IMR-90 (cell line): ENCODE results near the gene CSNK1D. TPM values are rescaled to one million over a fixed set of nuclear protein-coding genes. Genes with fewer than 3 reads are reported as not detected.

Experiments
- ATAC-seq: fragments of 200-7000 bp; cut with Tn5 transposase; 2 replicates; pipeline ENCODE4 v1.9.1; 2020; ENCODE audit warnings: low read depth, mild to moderate bottlenecking, moderate library complexity
- BruUV-seq: library from RNA; stranded (reverse); fragments of 400-500 nt; replicated peaks from 2 replicates; lab custom pipeline; 2021; lab: Mats Ljungman, UMichigan
- CTCF ChIA-PET: fragments of 300-600 bp; formaldehyde crosslinking; extraction: SDS; loops from one replicate; lab custom pipeline; 2021; ENCODE audit warnings: antibody characterized with exemption; lab: Yijun Ruan, JAX
- POLR2A ChIA-PET: fragments of 300-600 bp; sonication (Branson Sonifier 250); formaldehyde crosslinking; loops from one replicate; lab custom pipeline; 2022; ENCODE audit warnings: antibody characterized with exemption; ENCODE audit not compliant: unreplicated experiment; lab: Charles Lee
- DNase-seq: peaks from one replicate; pipeline ENCODE4 v3.0.0; 2013
- H2AFZ ChIP-seq: replicated peaks from 2 replicates; pipeline ENCODE3; 2013; ENCODE audit warnings: low read length, mild to moderate bottlenecking; ENCODE audit not compliant: poor library complexity
- H2AK5ac ChIP-seq: 2 replicates; pipeline ENCODE4 v1.6.1; 2013; ENCODE audit warnings: low read depth, low read length, inconsistent platforms
- H2AK9ac ChIP-seq: replicated peaks from 2 replicates; pipeline ENCODE3; 2013; ENCODE audit warnings: mild to moderate bottlenecking, low read depth, low read length, moderate library complexity; ENCODE audit not compliant: poor library complexity
- H2BK120ac ChIP-seq: 2 replicates; pipeline ENCODE4 v1.6.1; 2013; ENCODE audit warnings: low read depth, low read length, inconsistent platforms
- H2BK15ac ChIP-seq: 3 replicates; pipeline ENCODE4 v1.6.1; 2013; ENCODE audit warnings: low read depth, low read length, inconsistent platforms
- H2BK20ac ChIP-seq: 2 replicates; pipeline ENCODE4 v1.6.1; 2013; ENCODE audit warnings: low read depth, mild to moderate bottlenecking, inconsistent platforms, low read length, moderate library complexity
- H2BK5ac ChIP-seq: 2 replicates; pipeline ENCODE4 v1.6.1; 2013; ENCODE audit warnings: mild to moderate bottlenecking, low read depth, low read length, inconsistent platforms; ENCODE audit not compliant: poor library complexity, severe bottlenecking
- H3K14ac ChIP-seq: replicated peaks from 2 replicates; pipeline ENCODE4 v1.6.1; 2013; ENCODE audit warnings: low read depth, low read length, inconsistent platforms
- H3K18ac ChIP-seq: 2 replicates; pipeline ENCODE4 v1.6.1; 2013; ENCODE audit warnings: low read depth, low read length, control low read depth
- H3K23ac ChIP-seq: 2 replicates; pipeline ENCODE4 v1.6.1; 2013; ENCODE audit warnings: low read depth, low read length, inconsistent platforms
- H3K27ac ChIP-seq: 2 replicates; pipeline ENCODE4 v1.5.1; 2013; ENCODE audit warnings: mild to moderate bottlenecking, control low read depth, low read length; ENCODE audit not compliant: insufficient read depth
- H3K27me3 ChIP-seq: 2 replicates; pipeline ENCODE4 v1.6.1; 2013; ENCODE audit warnings: low read length; ENCODE audit not compliant: control insufficient read depth, insufficient read depth
- H3K36me3 ChIP-seq: 2 replicates; pipeline ENCODE4 v1.6.1; 2013; ENCODE audit warnings: low read length, mixed read lengths; ENCODE audit not compliant: control insufficient read depth, insufficient read depth
- H3K4ac ChIP-seq: 2 replicates; pipeline ENCODE4 v1.6.1; 2013; ENCODE audit warnings: low read depth, low read length, inconsistent platforms
- H3K4me1 ChIP-seq: 2 replicates; pipeline ENCODE4 v1.6.1; 2013; ENCODE audit warnings: low read length, mixed read lengths; ENCODE audit not compliant: control insufficient read depth, insufficient read depth
- H3K4me2 ChIP-seq: 2 replicates; pipeline ENCODE4 v1.6.1; 2013; ENCODE audit warnings: low read depth, mild to moderate bottlenecking, control low read depth, low read length, moderate library complexity
- H3K4me3 ChIP-seq: 2 replicates; pipeline ENCODE4 v1.5.1; 2013; ENCODE audit warnings: low read depth, mild to moderate bottlenecking, control low read depth, low read length, moderate library complexity; ENCODE audit not compliant: insufficient read depth
- H3K56ac ChIP-seq: 2 replicates; pipeline ENCODE4 v1.6.1; 2013; ENCODE audit warnings: low read length, inconsistent platforms; ENCODE audit not compliant: insufficient read depth; ENCODE audit errors: extremely low read depth
- H3K79me1 ChIP-seq, 2 experiments: 2 replicates each; pipeline ENCODE4 v1.6.1; 2013; ENCODE audit warnings: low read length in 2 of 2, inconsistent platforms in 1 of 2, low read depth in 1 of 2
- H3K9ac ChIP-seq: 2 replicates; pipeline ENCODE4 v1.6.1; 2013; ENCODE audit warnings: low read depth, low read length, control low read depth
- H3K9me1 ChIP-seq: 2 replicates; pipeline ENCODE4 v1.6.1; 2013; ENCODE audit warnings: low read length, inconsistent platforms; ENCODE audit not compliant: insufficient read depth
- H3K9me3 ChIP-seq: 2 replicates; pipeline ENCODE4 v1.6.1; 2013; ENCODE audit warnings: low read length; ENCODE audit not compliant: control insufficient read depth, insufficient read depth
- H4K20me1 ChIP-seq: 2 replicates; pipeline ENCODE4 v1.6.1; 2013; ENCODE audit warnings: low read length, inconsistent platforms; ENCODE audit not compliant: insufficient read depth
- H4K5ac ChIP-seq: 2 replicates; pipeline ENCODE4 v1.6.1; 2013; ENCODE audit warnings: mild to moderate bottlenecking, low read depth, low read length, control low read depth
- H4K8ac ChIP-seq, 2 experiments: 2 replicates each; pipeline ENCODE4 v1.6.1; 2013; ENCODE audit warnings: low read depth in 2 of 2, low read length in 2 of 2, control low read depth in 1 of 2, inconsistent platforms in 1 of 2
- H4K91ac ChIP-seq: 2 replicates; pipeline ENCODE4 v1.6.1; 2013; ENCODE audit warnings: low read depth, low read length, inconsistent platforms; ENCODE audit not compliant: insufficient read depth
- BHLHE40 ChIP-seq: fragments of 150-350 bp; IDR thresholded peaks from 2 replicates; pipeline ENCODE4 v1.6.1; 2016; ENCODE audit warnings: mild to moderate bottlenecking, low read depth, low read length
- CEBPB ChIP-seq: IDR thresholded peaks from 2 replicates; pipeline ENCODE4 v1.6.1; 2012; ENCODE audit warnings: low read depth, low read length, improper control_type of control experiment
- CHD1 ChIP-seq: IDR thresholded peaks from 2 replicates; pipeline ENCODE4 v1.6.1; 2012; ENCODE audit warnings: low read depth, low read length, improper control_type of control experiment
- MAFK ChIP-seq: IDR thresholded peaks from 2 replicates; pipeline ENCODE4 v1.6.1; 2012; ENCODE audit warnings: low read depth, low read length, improper control_type of control experiment
- MXI1 ChIP-seq: IDR thresholded peaks from 2 replicates; pipeline ENCODE4 v1.6.1; 2012; ENCODE audit warnings: low read depth, mild to moderate bottlenecking, low read length, moderate library complexity, borderline replicate concordance
- POLR2A ChIP-seq: IDR thresholded peaks from 2 replicates; pipeline ENCODE4 v1.6.1; 2012; ENCODE audit warnings: mild to moderate bottlenecking, low read depth, low read length
- RAD21 ChIP-seq: IDR thresholded peaks from 2 replicates; pipeline ENCODE4 v1.6.1; 2012; ENCODE audit warnings: low read length, improper control_type of control experiment
- SMC3 ChIP-seq: fragments of 150-350 bp; IDR thresholded peaks from 2 replicates; pipeline ENCODE4 v1.6.1; 2016; ENCODE audit warnings: low read depth, mild to moderate bottlenecking, antibody characterized with exemption, low read length, moderate library complexity
- WGBS, 2 experiments: methylation state at CpG; one replicate each; pipeline versions ENCODE4 v1.1.5 to v1.1.7; 2013; ENCODE audit warnings: missing lambda C conversion rate in 2 of 2; ENCODE audit not compliant: insufficient read length in 1 of 2; ENCODE audit errors: extremely low coverage in 2 of 2; 5-methylcytosine and 5-hydroxymethylcytosine counted together
- dilution Hi-C: fragments of 300-500 bp; cut with HindIII; formaldehyde crosslinking; loops from one replicate; pipeline ENCODE4 v1.14.3; 2018; ENCODE audit warnings: low sequenced_read_pairs; ENCODE audit not compliant: unreplicated experiment
- in situ Hi-C: fragments of 300-500 bp; cut with MboI; formaldehyde crosslinking; loops from 3 replicates; pipeline ENCODE4 v1.14.3; 2019; ENCODE audit warnings: low sequenced_read_pairs, inconsistent platforms, mixed read lengths
- intact Hi-C: fragments of 100-400 bp; cut with micrococcal nuclease; formaldehyde crosslinking; loops from 2 replicates; pipeline ENCODE4 v1.10.0; 2022
- polyA plus RNA-seq, 3 experiments: library from polyadenylated mRNA; depleted of rRNA; stranded (reverse); fragments of >200 nt; gene quantifications; 2 replicates each; pipeline ENCODE4 v1.2.3, GENCODE V29; 2012; ENCODE audit warnings: low replicate concordance in 1 of 3
- total RNA-seq: library from RNA; depleted of rRNA; stranded (reverse); fragments of >200 nt; gene quantifications from 2 replicates; pipeline ENCODE4 v1.2.3, GENCODE V29; 2012

CSNK1D gene
- total and polyA plus RNA-seq, 2 of the 4 experiments (the other 2 are of a cell fraction), result 47.1 to 186 TPM

- Histone ChIP-seq H3K14ac (no peak overlapping the region), H3K9me1 (peaks cover 18% of the 10 kb centered on the region), H4K20me1 (peaks cover 81% of the 10 kb centered on the region), H3K4me1 (no peaks in the 10 kb centered on the region), H3K4ac (no peak overlapping the region), H2AK9ac (no peak overlapping the region), H2AK5ac (no peak overlapping the region), H2BK5ac (no peak overlapping the region), H2AFZ (no peak overlapping the region), H3K56ac (no peak overlapping the region), H3K27ac (no peak overlapping the region), H4K8ac (no peak overlapping the region), H3K9me3 (no peaks in the 10 kb centered on the region), H3K36me3 (peaks cover 73% of the 10 kb centered on the region), H3K18ac (no peak overlapping the region), H3K4me3 (no peak overlapping the region), H4K5ac (no peak overlapping the region), H3K79me1 (peaks cover 45 to 77% of the 10 kb centered on the region in 2 experiments), H3K27me3 (no peaks in the 10 kb centered on the region), H3K9ac (no peak overlapping the region), H2BK120ac (no peak overlapping the region), H3K4me2 (no peak overlapping the region), H2BK15ac (no peak overlapping the region), H3K23ac (no peak overlapping the region), H4K91ac (no peak overlapping the region), H2BK20ac (no peak overlapping the region)
- dilution Hi-C loops (no loop called here), in situ Hi-C loops (no loop called here), intact Hi-C loops (no loop called here)
- POLR2A ChIA-PET, result no interaction called here
- no peak for DNase-seq
- TF ChIP-seq CHD1 (no peak), BHLHE40 (no peak), CEBPB (no peak), MXI1 (no peak), MAFK (no peak), POLR2A (peak; percentile 43; the same call in 1 of the 2 replicates), SMC3 (no peak), RAD21 (no peak)
- 94% methylated on average over 3 of the region's 14 CpGs; no CpG with 5 or more reads in 1 of the 2 experiments for WGBS, 2 experiments
- BruUV-seq, result no TSS peak
- CTCF ChIA-PET, result no interaction called here
- ATAC-seq, result no peak
These were observed 17.1 kb downstream of the CSNK1D start for GRCh38 chr17:82256242-82256885.
